GM23248 (cell line): ENCODE results near the gene HOMER1.
"Not testable (repeated sequence)": the region's sequence is repeated elsewhere in the genome, so short reads cannot be mapped to it uniquely, and the experiment has no call there.

Experiments
- EZH2 ChIP-seq: fragments of 200-600 bp; sonication (generic); IDR thresholded peaks from 2 replicates; pipeline ENCODE4 v1.6.1; 2018; ENCODE audit warnings: antibody characterized with exemption, mild to moderate bottlenecking; ENCODE audit not compliant: insufficient read depth, poor library complexity, severe bottlenecking
- EZH2phosphoT487 ChIP-seq: fragments of 200-600 bp; sonication (generic); IDR thresholded peaks from 2 replicates; pipeline ENCODE4 v1.6.1; 2018; ENCODE audit warnings: antibody characterized with exemption, moderate library complexity, mild to moderate bottlenecking, low read depth; ENCODE audit not compliant: insufficient read depth

GRCh38 chr5:79385126-79385525 is 128.8 kb downstream of the HOMER1 start:
- not testable (repeated sequence) for TF ChIP-seq EZH2, EZH2phosphoT487
